ENCODE results near the gene RIBC1.

RIBC1 gene

GRCh38 chrX:53421772-53422085, 944 bp upstream of the RIBC1 start:
- Mint-ChIP-seq H3K9me3 (no peaks in the 10 kb centered on the region), H3K4me3 (peak overlapping the region; percentile 93), H3K27ac (peak overlapping the region; percentile 93), H3K4me1 (ENCODE audit: low read depth) (peaks cover 28% of the 10 kb centered on the region), H3K36me3 (ENCODE audit: low read depth) (peaks cover 24% of the 10 kb centered on the region), H3K27me3 (no peaks in the 10 kb centered on the region)

DNA sequence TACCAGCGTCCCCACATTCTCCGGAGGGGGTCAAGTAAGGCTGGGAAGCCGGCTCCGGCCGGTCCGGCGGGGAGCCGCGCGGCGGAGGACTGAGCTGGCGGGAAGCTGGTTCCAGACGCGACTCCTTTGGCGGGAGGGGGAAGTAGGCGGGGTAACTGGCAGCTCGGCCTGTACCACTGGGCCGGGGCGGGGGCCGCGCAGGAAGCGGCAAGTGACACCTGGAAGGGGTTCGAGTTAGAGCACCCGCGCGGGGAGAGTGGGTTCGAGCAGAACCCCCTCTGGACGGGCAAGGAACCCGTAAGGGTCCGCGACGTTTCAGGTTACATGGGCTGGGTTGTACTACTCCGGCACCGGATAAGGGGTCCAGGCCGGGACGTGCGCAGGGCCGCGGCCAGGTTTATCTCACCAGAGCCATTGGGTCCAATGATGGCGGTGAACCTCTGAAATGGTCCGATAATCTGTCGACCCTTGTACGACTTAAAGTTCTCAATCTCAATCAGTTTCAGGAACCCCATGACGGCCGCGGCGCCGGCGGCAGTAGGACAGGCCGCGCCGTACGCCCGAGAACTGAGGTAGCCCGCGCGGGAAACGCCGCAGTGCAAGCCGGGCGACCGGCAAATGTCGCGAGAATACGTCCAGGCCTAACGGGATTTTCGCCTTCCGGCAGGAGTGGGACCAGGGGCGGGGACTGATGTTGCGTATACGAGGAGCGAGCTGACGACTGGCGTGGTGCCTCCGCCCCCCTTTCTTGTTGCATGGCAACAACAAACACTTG, 400 bp upstream of the RIBC1 start, which contains the start of gene SMC1A:
Gene SMC1A (minus strand): TSS at position 569 of the 775 bp plus-strand sequence. CDS start 54 bp downstream, at position 515.
- no peaks in the 10 kb centered on the region for H3K27me3 Mint-ChIP-seq
- H3K9me3 Mint-ChIP-seq, result no peaks in the 10 kb centered on the region
- peaks cover 25% of the 10 kb centered on the region for H3K36me3 Mint-ChIP-seq (ENCODE audit: low read depth)
- peaks cover 28% of the 10 kb centered on the region for H3K4me1 Mint-ChIP-seq (ENCODE audit: low read depth)
- peak within 1 kb of the TSS; percentile 93 for H3K27ac Mint-ChIP-seq
- peak within 1 kb of the TSS; percentile 93 for H3K4me3 Mint-ChIP-seq

- H3K9me3 Mint-ChIP-seq, result no peaks in the 10 kb centered on the region
- H3K4me1 Mint-ChIP-seq (ENCODE audit: low read depth), result peaks cover 7% of the 10 kb centered on the region
- H3K27ac Mint-ChIP-seq, result no peak overlapping the region
- no peaks in the 10 kb centered on the region for H3K27me3 Mint-ChIP-seq
- H3K36me3 Mint-ChIP-seq (ENCODE audit: low read depth), result peaks cover 29% of the 10 kb centered on the region
- H3K4me3 Mint-ChIP-seq, result no peak overlapping the region
Observed at GRCh38 chrX:53429755-53430154, 7.1 kb downstream of the RIBC1 start.

GRCh38 chrX:53430231-53430630, 7.6 kb downstream of the RIBC1 start:
- H3K27ac Mint-ChIP-seq, result no peak overlapping the region
- H3K36me3 Mint-ChIP-seq (ENCODE audit: low read depth), result peaks cover 29% of the 10 kb centered on the region

GRCh38 chrX:53433651-53434639, 11.3 kb downstream of the RIBC1 start, which contains the start of gene HSD17B10:
Gene HSD17B10, minus strand, starts transcription at chrX:53434370. Its CDS starts 25 bp downstream, at chrX:53434345.
- Mint-ChIP-seq H3K4me3 (peak within 1 kb of the TSS; percentile 97), H3K27me3 (peaks cover 6% of the 10 kb centered on the region), H3K27ac (peak within 1 kb of the TSS; percentile 93), H3K36me3 (ENCODE audit: low read depth) (peaks cover 21% of the 10 kb centered on the region), H3K4me1 (ENCODE audit: low read depth) (peaks cover 30% of the 10 kb centered on the region), H3K9me3 (no peaks in the 10 kb centered on the region)

More at GRCh38 chrX:53430231-53430630, 7.6 kb downstream of the RIBC1 start:
- no peak overlapping the region for H3K4me3 Mint-ChIP-seq
- H3K4me1 Mint-ChIP-seq (ENCODE audit: low read depth), result peaks cover 11% of the 10 kb centered on the region
- no peaks in the 10 kb centered on the region for H3K9me3 Mint-ChIP-seq
- H3K27me3 Mint-ChIP-seq, result no peaks in the 10 kb centered on the region

- Mint-ChIP-seq H3K27ac (no peak overlapping the region), H3K9me3 (no peaks in the 10 kb centered on the region), H3K36me3 (ENCODE audit: low read depth) (peaks cover 12% of the 10 kb centered on the region), H3K4me3 (no peak overlapping the region), H3K27me3 (peaks cover 10% of the 10 kb centered on the region), H3K4me1 (ENCODE audit: low read depth) (peaks cover 40% of the 10 kb centered on the region)
Observed at GRCh38 chrX:53435997-53436396, 13.3 kb downstream of the RIBC1 start.

GRCh38 chrX:53437206-53437605, 14.5 kb downstream of the RIBC1 start:
- peaks cover 5% of the 10 kb centered on the region for H3K36me3 Mint-ChIP-seq (ENCODE audit: low read depth)
- peaks cover 46% of the 10 kb centered on the region for H3K4me1 Mint-ChIP-seq (ENCODE audit: low read depth)
- no peak overlapping the region for H3K27ac Mint-ChIP-seq

DNA sequence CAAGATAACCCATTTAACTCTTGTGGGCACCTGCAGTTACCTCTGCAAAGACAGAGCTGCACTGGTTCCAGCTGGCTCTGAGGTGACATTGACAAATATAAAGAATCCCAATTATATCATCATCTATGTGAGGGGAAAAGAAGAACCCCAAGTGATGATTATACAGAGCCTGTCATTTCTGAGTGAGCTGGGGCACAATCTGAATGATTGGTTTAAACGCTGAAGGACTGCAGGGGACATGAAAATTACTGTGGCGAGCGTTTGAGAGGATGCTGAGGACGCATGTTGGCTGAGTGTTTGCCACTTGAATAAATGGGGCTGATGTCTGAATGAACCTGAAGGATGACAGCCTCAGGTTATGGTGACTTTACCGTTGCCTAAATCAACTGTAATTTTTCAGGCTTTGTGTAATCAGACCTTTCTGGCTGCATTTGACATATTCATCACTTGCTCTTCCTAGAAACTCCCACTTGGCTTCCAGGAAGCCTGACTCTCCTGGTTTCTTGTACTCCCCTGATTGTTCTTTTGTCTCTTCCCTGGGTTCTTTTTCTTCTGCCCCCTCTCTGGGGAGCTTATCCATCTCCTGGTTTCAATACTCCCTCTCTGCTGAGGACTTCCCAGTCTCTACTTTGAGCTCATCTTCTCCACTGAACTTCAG, 15.6 kb downstream of the RIBC1 start:
- Mint-ChIP-seq H3K4me1 (ENCODE audit: low read depth) (peaks cover 44% of the 10 kb centered on the region), H3K27ac (no peak overlapping the region), H3K4me3 (no peak overlapping the region), H3K36me3 (ENCODE audit: low read depth) (no peaks in the 10 kb centered on the region), H3K27me3 (peaks cover 10% of the 10 kb centered on the region), H3K9me3 (no peaks in the 10 kb centered on the region)

More at GRCh38 chrX:53437206-53437605, 14.5 kb downstream of the RIBC1 start:
- no peak overlapping the region for H3K4me3 Mint-ChIP-seq
- no peaks in the 10 kb centered on the region for H3K9me3 Mint-ChIP-seq
- peaks cover 10% of the 10 kb centered on the region for H3K27me3 Mint-ChIP-seq

- peaks cover 10% of the 10 kb centered on the region for H3K27me3 Mint-ChIP-seq
- H3K36me3 Mint-ChIP-seq (ENCODE audit: low read depth), result no peaks in the 10 kb centered on the region
- H3K27ac Mint-ChIP-seq, result no peak overlapping the region
- no peak overlapping the region for H3K4me3 Mint-ChIP-seq
- H3K4me1 Mint-ChIP-seq (ENCODE audit: low read depth), result peaks cover 43% of the 10 kb centered on the region
- H3K9me3 Mint-ChIP-seq, result no peaks in the 10 kb centered on the region
Observed at GRCh38 chrX:53438832-53439230, 16.2 kb downstream of the RIBC1 start.

DNA sequence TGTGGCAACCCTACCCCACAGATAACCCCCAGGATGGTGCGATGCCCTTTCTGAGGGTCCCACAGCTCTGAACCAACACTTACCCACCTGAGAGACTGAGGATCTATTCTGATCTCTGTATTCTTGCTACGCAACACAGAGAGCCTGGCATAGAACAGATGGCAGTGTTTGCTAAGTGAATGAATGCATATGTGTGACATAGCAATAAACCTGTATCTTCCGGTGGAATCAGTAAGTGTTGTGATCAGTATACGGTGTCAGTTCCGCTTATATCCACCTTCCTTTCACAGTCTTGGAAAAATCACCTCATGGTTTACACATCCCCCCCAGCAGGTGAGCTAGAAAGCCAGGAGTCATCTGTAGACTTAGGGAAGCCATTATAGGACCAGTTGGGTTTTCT, 17.4 kb downstream of the RIBC1 start:
- Mint-ChIP-seq H3K27me3 (peaks cover 10% of the 10 kb centered on the region), H3K9me3 (no peaks in the 10 kb centered on the region), H3K4me3 (peak overlapping the region; percentile 55), H3K36me3 (ENCODE audit: low read depth) (no peaks in the 10 kb centered on the region), H3K4me1 (ENCODE audit: low read depth) (peaks cover 35% of the 10 kb centered on the region), H3K27ac (peak overlapping the region; percentile 79)

DNA sequence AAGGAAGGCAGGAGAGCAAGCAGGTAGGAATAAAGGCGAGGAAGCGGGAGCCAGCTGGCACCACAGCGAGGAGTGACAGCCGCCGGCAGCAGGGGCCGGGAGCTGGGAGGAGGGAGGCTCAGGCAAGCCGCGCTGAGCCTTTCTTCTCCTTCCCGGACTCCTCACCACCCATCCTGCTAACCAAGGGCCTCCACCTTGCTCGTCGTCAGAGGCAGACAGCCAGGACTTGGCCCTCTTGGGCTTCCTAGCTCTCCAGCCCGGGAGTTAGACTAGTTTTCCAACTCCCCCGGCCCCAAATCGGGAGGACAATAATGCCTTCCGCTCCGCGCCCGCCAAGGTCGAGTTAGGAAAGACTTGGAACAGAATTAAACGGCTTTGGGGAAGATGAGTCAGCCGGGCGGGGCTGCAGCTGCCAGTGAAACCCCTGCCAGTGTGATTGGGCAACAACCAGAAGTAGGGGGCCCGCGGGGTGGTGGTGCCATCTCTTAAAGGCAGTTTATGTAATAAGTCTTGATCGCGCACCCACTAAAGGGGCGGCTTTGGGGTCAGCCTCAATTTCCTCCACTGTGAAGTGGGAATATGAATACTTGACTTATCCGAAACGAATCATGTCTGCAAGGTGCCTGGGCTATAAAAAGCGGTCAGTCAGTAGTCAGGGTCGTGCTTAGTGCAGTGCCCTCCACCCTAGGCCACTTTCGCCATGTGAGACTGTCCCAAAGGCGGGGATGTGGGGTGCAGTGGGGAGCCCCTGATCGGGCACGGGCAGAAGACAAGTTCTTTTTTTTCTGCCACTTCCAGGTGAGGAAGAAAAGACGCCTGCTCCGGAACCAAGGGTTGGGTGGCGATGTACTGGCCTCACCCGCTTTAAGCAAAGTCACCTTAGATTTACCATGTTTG, 18.2 kb downstream of the RIBC1 start:
- Mint-ChIP-seq H3K36me3 (ENCODE audit: low read depth) (no peaks in the 10 kb centered on the region), H3K9me3 (no peaks in the 10 kb centered on the region), H3K27ac (peak overlapping the region; percentile 79), H3K27me3 (peaks cover 10% of the 10 kb centered on the region), H3K4me1 (ENCODE audit: low read depth) (peaks cover 30% of the 10 kb centered on the region), H3K4me3 (peak overlapping the region; percentile 73)

- H3K27me3 Mint-ChIP-seq, result peaks cover 10% of the 10 kb centered on the region
- H3K4me3 Mint-ChIP-seq, result peak overlapping the region; percentile 73
- no peaks in the 10 kb centered on the region for H3K36me3 Mint-ChIP-seq (ENCODE audit: low read depth)
- H3K9me3 Mint-ChIP-seq, result no peaks in the 10 kb centered on the region
- H3K4me1 Mint-ChIP-seq (ENCODE audit: low read depth), result peaks cover 30% of the 10 kb centered on the region
- no peak overlapping the region for H3K27ac Mint-ChIP-seq
Observed at GRCh38 chrX:53441531-53442321, 19.1 kb downstream of the RIBC1 start.

DNA sequence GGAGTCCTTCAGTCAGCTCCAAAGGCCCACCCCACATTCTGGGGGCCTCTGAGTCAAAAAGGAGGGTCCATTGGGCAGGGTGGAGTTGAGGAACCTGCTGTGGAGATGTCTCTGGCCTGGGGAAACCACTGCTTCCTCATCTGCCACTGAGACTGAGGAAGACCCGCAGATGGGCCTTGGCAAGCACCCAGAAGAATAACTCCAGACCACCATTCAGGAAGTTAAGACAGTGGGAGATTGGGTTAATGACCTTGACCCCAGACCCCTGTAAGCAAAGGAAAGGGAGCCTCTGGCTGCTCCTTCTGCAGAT, 19.6 kb downstream of the RIBC1 start:
- Mint-ChIP-seq H3K27me3 (peaks cover 10% of the 10 kb centered on the region), H3K4me1 (ENCODE audit: low read depth) (peaks cover 30% of the 10 kb centered on the region), H3K9me3 (no peaks in the 10 kb centered on the region), H3K4me3 (peak overlapping the region; percentile 73), H3K36me3 (ENCODE audit: low read depth) (no peaks in the 10 kb centered on the region), H3K27ac (no peak overlapping the region)

All from stimulated activated naive CD8-positive, alpha-beta T cell treated with anti-CD3 and anti-CD28 coated beads, Interleukin-15, Interleukin-2, amounts not matched to agents 100 ng/mL and 50 ng/mL, for 24 hours (primary cell).